ENCODE data around the gene CENPO. TPM values are rescaled to one million over a fixed set of nuclear protein-coding genes. Genes with fewer than 3 reads are reported as not detected.

CENPO gene
- polyA plus RNA-seq, 3 donors: 1.6 to 2.6 (median 2.3) TPM

DNA sequence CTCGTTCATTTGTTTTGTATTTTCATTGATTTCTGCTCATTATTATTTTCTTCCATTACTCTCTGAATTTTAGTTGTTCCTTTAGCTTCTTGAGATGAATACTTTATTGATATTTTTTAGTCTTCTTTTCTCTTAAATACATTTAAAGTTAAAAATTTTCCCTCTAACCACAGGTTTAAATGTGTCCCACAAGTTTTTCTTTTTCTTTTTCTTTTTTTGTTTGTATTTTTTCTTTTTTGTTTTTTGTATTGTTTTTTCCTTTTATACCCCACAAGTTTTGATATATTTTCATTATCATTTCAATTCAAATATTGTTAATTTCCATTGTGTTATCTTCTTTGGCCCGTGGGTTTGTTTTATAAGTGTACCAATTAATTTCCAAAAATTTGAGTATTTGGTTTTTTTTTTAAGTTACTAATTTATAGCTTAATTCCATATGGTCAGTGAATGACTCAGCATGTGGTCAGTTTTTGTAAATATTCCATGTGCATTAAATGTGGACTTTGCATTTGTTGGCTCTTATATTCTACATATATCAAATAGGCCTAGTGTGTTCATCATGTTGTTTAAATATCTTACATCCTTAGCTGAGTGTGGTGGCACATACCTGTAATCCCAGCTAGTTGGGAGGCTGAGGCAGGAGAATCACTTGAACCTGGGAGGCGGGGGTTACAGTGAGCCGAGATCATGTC is 16.2 kb downstream of the CENPO start:
- no peak overlapping the region for H3K4me3 ChIP-seq (replicated peaks in 1 of 3; ENCODE audit: low read depth in 2 of 3, low read length in 3 of 3)
- no peak overlapping the region for H3K27ac ChIP-seq (ENCODE audit: low read depth in 1 of 2, low read length in 2 of 2)
- H3K36me3 Mint-ChIP-seq: peaks cover 30 to 60% of the 10 kb centered on the region in 2 donors
- H3K4me1 Mint-ChIP-seq: peaks cover 3% of the 10 kb centered on the region
- H3K9me3 ChIP-seq (replicated peaks in 1 of 2; ENCODE audit: control insufficient read depth in 1 of 2, insufficient read depth in 1 of 2, low read length in 2 of 2): peaks cover 0 to 6% of the 10 kb centered on the region in 2 donors
- no CpG with 5 or more reads among the region's 4 CpGs for WGBS (ENCODE audit: insufficient coverage)
- H3K4me1 ChIP-seq (ENCODE audit: control insufficient read depth in 1 of 2, insufficient read depth in 2 of 2, low read length in 2 of 2): no peaks in the 10 kb centered on the region
- intact Hi-C loops (cut with micrococcal nuclease): no loop called here
- H3K4me3 Mint-ChIP-seq: no peak overlapping the region
- no peaks in the 10 kb centered on the region for H3K27me3 Mint-ChIP-seq (ENCODE audit: low read depth in 3 of 3)
- TF ChIP-seq, protein P1, sequence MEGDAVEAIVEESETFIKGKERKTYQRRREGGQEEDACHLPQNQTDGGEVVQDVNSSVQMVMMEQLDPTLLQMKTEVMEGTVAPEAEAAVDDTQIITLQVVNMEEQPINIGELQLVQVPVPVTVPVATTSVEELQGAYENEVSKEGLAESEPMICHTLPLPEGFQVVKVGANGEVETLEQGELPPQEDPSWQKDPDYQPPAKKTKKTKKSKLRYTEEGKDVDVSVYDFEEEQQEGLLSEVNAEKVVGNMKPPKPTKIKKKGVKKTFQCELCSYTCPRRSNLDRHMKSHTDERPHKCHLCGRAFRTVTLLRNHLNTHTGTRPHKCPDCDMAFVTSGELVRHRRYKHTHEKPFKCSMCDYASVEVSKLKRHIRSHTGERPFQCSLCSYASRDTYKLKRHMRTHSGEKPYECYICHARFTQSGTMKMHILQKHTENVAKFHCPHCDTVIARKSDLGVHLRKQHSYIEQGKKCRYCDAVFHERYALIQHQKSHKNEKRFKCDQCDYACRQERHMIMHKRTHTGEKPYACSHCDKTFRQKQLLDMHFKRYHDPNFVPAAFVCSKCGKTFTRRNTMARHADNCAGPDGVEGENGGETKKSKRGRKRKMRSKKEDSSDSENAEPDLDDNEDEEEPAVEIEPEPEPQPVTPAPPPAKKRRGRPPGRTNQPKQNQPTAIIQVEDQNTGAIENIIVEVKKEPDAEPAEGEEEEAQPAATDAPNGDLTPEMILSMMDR (IDR thresholded peaks at IDR 0.05): no peak
- H3K9ac ChIP-seq (ENCODE audit: insufficient read depth, low read length, poor library complexity, severe bottlenecking): no peak overlapping the region
- no peaks in the 10 kb centered on the region for H3K27me3 ChIP-seq (ENCODE audit: control insufficient read depth in 2 of 2, insufficient read depth in 2 of 2, low read length in 2 of 2)
- H3K27ac Mint-ChIP-seq: peak overlapping the region in 3 of 7 donors; percentile 36 to 67 (median 37)
- H3K36me3 ChIP-seq (replicated peaks in 1 of 2; ENCODE audit: control insufficient read depth in 1 of 2, insufficient read depth in 2 of 2, low read length in 2 of 2): peaks cover 2 to 24% of the 10 kb centered on the region in 2 donors
- H2AFZ ChIP-seq (ENCODE audit: insufficient read depth, low read depth, low read length, poor library complexity, severe bottlenecking): no peak overlapping the region
- no peak overlapping the region for H3K4me2 ChIP-seq (replicated peaks; ENCODE audit: extremely low read depth, low read length, poor library complexity, severe bottlenecking)
- H3K9me3 Mint-ChIP-seq: peaks cover 0 to 10% (median 2%) of the 10 kb centered on the region in 7 donors
- no peak for DNase-seq
- H3K79me2 ChIP-seq (ENCODE audit: insufficient read depth, low read length): peaks cover 85% of the 10 kb centered on the region
- H4K20me1 ChIP-seq (ENCODE audit: insufficient read depth, low read length): no peaks in the 10 kb centered on the region

DNA sequence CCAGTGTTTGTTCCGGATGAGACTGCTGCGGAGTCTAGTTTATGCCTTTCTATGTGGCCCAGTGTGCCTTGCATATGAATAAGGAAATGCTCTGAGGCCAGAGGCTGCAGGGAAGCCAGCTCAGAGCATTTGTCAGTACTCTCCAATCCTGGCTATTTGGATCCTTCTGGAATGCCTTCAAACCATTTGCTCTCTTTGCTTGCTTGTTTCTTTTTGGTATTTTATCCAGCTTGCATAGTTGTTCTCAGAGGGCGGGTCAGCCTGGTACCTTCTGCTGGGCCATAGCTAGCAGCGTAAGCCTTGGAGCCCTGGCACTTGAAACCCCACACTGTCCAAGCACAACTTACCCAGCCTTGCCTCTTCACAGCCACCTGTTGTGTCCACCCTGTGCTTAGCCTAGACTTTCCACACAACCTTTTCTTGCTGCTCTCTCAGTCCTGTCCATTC is 20.5 kb downstream of the CENPO start:
- Histone ChIP-seq H3K4me1 (ENCODE audit: control insufficient read depth in 1 of 2, insufficient read depth in 2 of 2, low read length in 2 of 2) (peaks cover 11 to 15% of the 10 kb centered on the region in 2 donors), H3K79me2 (ENCODE audit: insufficient read depth, low read length) (peaks cover 50% of the 10 kb centered on the region), H4K20me1 (ENCODE audit: insufficient read depth, low read length) (no peaks in the 10 kb centered on the region), H3K4me2 (replicated peaks; ENCODE audit: extremely low read depth, low read length, poor library complexity, severe bottlenecking) (no peak overlapping the region), H3K36me3 (replicated peaks in 1 of 2; ENCODE audit: control insufficient read depth in 1 of 2, insufficient read depth in 2 of 2, low read length in 2 of 2) (peaks cover 14 to 47% of the 10 kb centered on the region in 2 donors), H3K4me3 (replicated peaks in 1 of 3; ENCODE audit: low read depth in 2 of 3, low read length in 3 of 3) (no peak overlapping the region), H2AFZ (ENCODE audit: insufficient read depth, low read depth, low read length, poor library complexity, severe bottlenecking) (no peak overlapping the region), H3K9ac (ENCODE audit: insufficient read depth, low read length, poor library complexity, severe bottlenecking) (no peak overlapping the region), H3K27me3 (ENCODE audit: control insufficient read depth in 2 of 2, insufficient read depth in 2 of 2, low read length in 2 of 2) (no peaks in the 10 kb centered on the region), H3K9me3 (replicated peaks in 1 of 2; ENCODE audit: control insufficient read depth in 1 of 2, insufficient read depth in 1 of 2, low read length in 2 of 2) (no peaks in the 10 kb centered on the region), H3K27ac (ENCODE audit: low read depth in 1 of 2, low read length in 2 of 2) (no peak overlapping the region)
- Mint-ChIP-seq H3K4me1 (peaks cover 16% of the 10 kb centered on the region), H3K27me3 (ENCODE audit: low read depth in 3 of 3) (no peaks in the 10 kb centered on the region), H3K4me3 (no peak overlapping the region), H3K36me3 (peaks cover 32 to 67% of the 10 kb centered on the region in 2 donors), H3K9me3 (no peaks in the 10 kb centered on the region), H3K27ac (peak overlapping the region in 2 of 7 donors; percentile 19)
- TF ChIP-seq, protein P1 (IDR thresholded peaks at IDR 0.05): no peak
- no peak for DNase-seq
- 94% methylated on average over 4 of the region's 4 CpGs for WGBS (ENCODE audit: insufficient coverage)
- intact Hi-C loops (cut with micrococcal nuclease): no loop called here
